ENCODE data around the gene REEP2. TPM values are rescaled to one million over a fixed set of nuclear protein-coding genes. Genes with fewer than 3 reads are reported as not detected.
"Not testable (repeated sequence)": the region's sequence is repeated elsewhere in the genome, so short reads cannot be mapped to it uniquely, and the experiment has no call there.

REEP2 gene
- total RNA-seq, 2 donors from 2014 or later: 1.8 to 11.2 TPM

GRCh38 chr5:138408023-138408422 is 30.8 kb upstream of the REEP2 start:
- ATAC-seq (no peak), DNase-seq (no peak)
- H3K4me1 ChIP-seq: no peaks in the 10 kb centered on the region
- WGBS, 2 donors: 83 to 88% methylated on average over 5 of the region's 5 CpGs
- TF ChIP-seq CTCF (IDR thresholded peaks at IDR 0.05) (no peak), POLR2A (IDR thresholded peaks at IDR 0.05) (no peak)
- no peak overlapping the region for H3K4me3 ChIP-seq
- H3K36me3 ChIP-seq (replicated peaks in 1 of 2; ENCODE audit: insufficient read depth in 1 of 2, low read depth in 2 of 2): peaks cover 0 to 4% of the 10 kb centered on the region in 2 donors
- intact Hi-C loops (cut with DNase I): no loop called here
- no peak overlapping the region for H3K27ac ChIP-seq
- no peaks in the 10 kb centered on the region for H3K27me3 ChIP-seq
- H3K9me3 ChIP-seq: no peaks in the 10 kb centered on the region

- not testable (repeated sequence) for H3K9me3 ChIP-seq, H3K4me1 ChIP-seq
- DNase-seq: peak; percentile 64 to 77 (median 68)
Observed at GRCh38 chr5:138410996-138411640, 27.7 kb upstream of the REEP2 start.

GRCh38 chr5:138418444-138418843 is 20.4 kb upstream of the REEP2 start:
- no peaks in the 10 kb centered on the region for H3K27me3 ChIP-seq
- peaks cover 24 to 50% of the 10 kb centered on the region in 2 donors for H3K36me3 ChIP-seq (replicated peaks in 1 of 2; ENCODE audit: insufficient read depth in 1 of 2, low read depth in 2 of 2)
- TF ChIP-seq POLR2A (IDR thresholded peaks at IDR 0.05) (no peak), CTCF (IDR thresholded peaks at IDR 0.05) (no peak)
- ATAC-seq (no peak), DNase-seq (no peak)
- no peak overlapping the region for H3K4me3 ChIP-seq
- intact Hi-C loops (cut with DNase I): no loop called here
- no peaks in the 10 kb centered on the region for H3K9me3 ChIP-seq
- no peak overlapping the region for H3K27ac ChIP-seq
- 77 to 82% methylated on average over 2 of the region's 2 CpGs for WGBS, 2 donors
- no peaks in the 10 kb centered on the region for H3K4me1 ChIP-seq

More at GRCh38 chr5:138410996-138411640, 27.7 kb upstream of the REEP2 start:
- H3K4me3 ChIP-seq; ATAC-seq; H3K27me3 ChIP-seq; H3K27ac ChIP-seq; intact Hi-C loops (cut with DNase I): not testable (repeated sequence)
- TF ChIP-seq CTCF (IDR thresholded peaks at IDR 0.05): peak; percentile 7 to 68 (median 50)
- peaks cover 6 to 13% of the 10 kb centered on the region in 2 donors for H3K36me3 ChIP-seq (replicated peaks in 1 of 2; ENCODE audit: insufficient read depth in 1 of 2, low read depth in 2 of 2)
- WGBS, 2 donors: 58% methylated on average over 9 to 14 of the region's 14 CpGs

DNA sequence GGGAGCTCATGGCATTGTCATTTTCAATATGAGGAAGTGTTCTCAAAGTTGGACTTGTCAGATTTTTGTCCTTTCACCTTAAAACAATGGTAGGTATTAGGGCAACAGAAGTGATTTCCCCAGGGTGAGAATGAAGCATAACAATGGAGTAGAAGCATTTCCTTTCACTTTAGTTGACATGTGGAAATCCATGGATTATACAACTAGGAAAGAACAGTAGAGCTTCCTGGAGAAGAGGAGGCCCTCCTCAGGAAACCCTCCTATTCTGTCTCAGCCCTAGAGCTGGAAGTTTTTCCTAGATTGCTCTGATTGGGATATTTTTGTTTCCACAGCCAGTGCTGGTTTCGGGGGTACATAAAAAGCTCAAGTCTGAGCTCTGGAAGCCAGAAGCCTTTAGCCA is 13.8 kb upstream of the REEP2 start:
- 88 to 100% methylated on average over 1 of the region's 1 CpG for WGBS, 2 donors
- DNase-seq: no peak
- H3K27ac ChIP-seq: no peak overlapping the region
- ATAC-seq: no peak
- H3K4me1 ChIP-seq: no peaks in the 10 kb centered on the region
- intact Hi-C loops (cut with DNase I): no loop called here
- peaks cover 22 to 47% of the 10 kb centered on the region in 2 donors for H3K36me3 ChIP-seq (replicated peaks in 1 of 2; ENCODE audit: insufficient read depth in 1 of 2, low read depth in 2 of 2)
- H3K27me3 ChIP-seq: no peaks in the 10 kb centered on the region
- no peaks in the 10 kb centered on the region for H3K9me3 ChIP-seq
- TF ChIP-seq POLR2A (IDR thresholded peaks at IDR 0.05) (no peak), CTCF (IDR thresholded peaks at IDR 0.05) (no peak)
- no peak overlapping the region for H3K4me3 ChIP-seq

GRCh38 chr5:138435943-138436342 is 2.9 kb upstream of the REEP2 start:
- peaks cover 6 to 33% of the 10 kb centered on the region in 2 donors for H3K36me3 ChIP-seq (replicated peaks in 1 of 2; ENCODE audit: insufficient read depth in 1 of 2, low read depth in 2 of 2)
- H3K27ac ChIP-seq: no peak overlapping the region
- H3K27me3 ChIP-seq: no peaks in the 10 kb centered on the region
- WGBS, 2 donors: 82 to 86% methylated on average over 5 of the region's 5 CpGs
- ATAC-seq: no peak
- TF ChIP-seq POLR2A (IDR thresholded peaks at IDR 0.05) (no peak), CTCF (IDR thresholded peaks at IDR 0.05) (no peak)
- no peak for DNase-seq
- peaks cover 10% of the 10 kb centered on the region for H3K4me1 ChIP-seq
- no peaks in the 10 kb centered on the region for H3K9me3 ChIP-seq
- intact Hi-C loops (cut with DNase I): no loop called here
- no peak overlapping the region for H3K4me3 ChIP-seq
